ENCODE measurements around the gene XIRP2.

DNA sequence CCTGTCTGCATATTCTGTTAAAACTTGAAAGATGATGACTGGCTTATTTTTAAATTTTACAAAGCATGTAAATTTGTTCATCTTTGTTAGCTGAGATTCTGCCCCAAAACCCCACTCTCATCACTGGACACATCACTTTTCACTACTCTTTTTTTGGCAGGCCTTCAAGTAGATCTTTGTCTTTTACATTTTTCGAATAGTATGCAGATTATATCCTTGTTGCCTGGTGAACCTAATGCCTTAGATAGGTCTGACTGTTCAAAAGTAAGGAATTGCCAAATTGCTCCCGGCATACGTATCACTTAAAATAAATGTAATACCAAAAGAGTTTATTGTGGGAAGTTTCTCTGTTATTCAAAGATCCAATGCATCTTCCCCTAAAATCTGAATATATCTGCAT is 303.3 kb downstream of the XIRP2 start:
- TF ChIP-seq FOXP1 (IDR thresholded peaks at IDR 0.05): no peak
- TF ChIP-seq FOXP1 (CRISPR knock-in tag; IDR thresholded peaks at IDR 0.05): no peak
- no peak for TF ChIP-seq SMARCC2 (IDR thresholded peaks at IDR 0.05)
- no peak for TF ChIP-seq ZNF557 (CRISPR knock-in tag; IDR thresholded peaks at IDR 0.05)
- TF ChIP-seq, protein P1, sequence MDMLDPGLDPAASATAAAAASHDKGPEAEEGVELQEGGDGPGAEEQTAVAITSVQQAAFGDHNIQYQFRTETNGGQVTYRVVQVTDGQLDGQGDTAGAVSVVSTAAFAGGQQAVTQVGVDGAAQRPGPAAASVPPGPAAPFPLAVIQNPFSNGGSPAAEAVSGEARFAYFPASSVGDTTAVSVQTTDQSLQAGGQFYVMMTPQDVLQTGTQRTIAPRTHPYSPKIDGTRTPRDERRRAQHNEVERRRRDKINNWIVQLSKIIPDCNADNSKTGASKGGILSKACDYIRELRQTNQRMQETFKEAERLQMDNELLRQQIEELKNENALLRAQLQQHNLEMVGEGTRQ (IDR thresholded peaks at IDR 0.05; ENCODE audit: low read depth, low read length): no peak
- TF ChIP-seq, protein P1 (CRISPR knock-in tag; IDR thresholded peaks at IDR 0.05; ENCODE audit: borderline replicate concordance): no peak
- no peak for TF ChIP-seq HOXA3 (CRISPR knock-in tag; IDR thresholded peaks at IDR 0.05)
- no peak for TF ChIP-seq EZH2 (conservative IDR thresholded peaks at IDR 0.05; ENCODE audit: low read depth, low read length)
- no peak for TF ChIP-seq ZBTB1 (CRISPR knock-in tag; IDR thresholded peaks at IDR 0.05; ENCODE audit: borderline replicate concordance)
- TF ChIP-seq IRF2 (CRISPR knock-in tag; IDR thresholded peaks at IDR 0.05): no peak
- TF ChIP-seq PHF21A (CRISPR knock-in tag; IDR thresholded peaks at IDR 0.05): no peak
- no peak for TF ChIP-seq ZNF556 (CRISPR knock-in tag; IDR thresholded peaks at IDR 0.05; ENCODE audit: borderline replicate concordance)
- no peak for TF ChIP-seq SRF (IDR thresholded peaks at IDR 0.05; ENCODE audit: low read depth, low read length)
- TF ChIP-seq, protein P2, sequence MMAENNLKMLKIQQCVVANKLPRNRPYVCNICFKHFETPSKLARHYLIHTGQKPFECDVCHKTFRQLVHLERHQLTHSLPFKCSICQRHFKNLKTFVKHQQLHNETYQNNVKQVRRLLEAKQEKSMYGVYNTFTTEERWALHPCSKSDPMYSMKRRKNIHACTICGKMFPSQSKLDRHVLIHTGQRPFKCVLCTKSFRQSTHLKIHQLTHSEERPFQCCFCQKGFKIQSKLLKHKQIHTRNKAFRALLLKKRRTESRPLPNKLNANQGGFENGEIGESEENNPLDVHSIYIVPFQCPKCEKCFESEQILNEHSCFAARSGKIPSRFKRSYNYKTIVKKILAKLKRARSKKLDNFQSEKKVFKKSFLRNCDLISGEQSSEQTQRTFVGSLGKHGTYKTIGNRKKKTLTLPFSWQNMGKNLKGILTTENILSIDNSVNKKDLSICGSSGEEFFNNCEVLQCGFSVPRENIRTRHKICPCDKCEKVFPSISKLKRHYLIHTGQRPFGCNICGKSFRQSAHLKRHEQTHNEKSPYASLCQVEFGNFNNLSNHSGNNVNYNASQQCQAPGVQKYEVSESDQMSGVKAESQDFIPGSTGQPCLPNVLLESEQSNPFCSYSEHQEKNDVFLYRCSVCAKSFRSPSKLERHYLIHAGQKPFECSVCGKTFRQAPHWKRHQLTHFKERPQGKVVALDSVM (CRISPR knock-in tag; IDR thresholded peaks at IDR 0.05): no peak
- no peak for TF ChIP-seq POLR2A (IDR thresholded peaks at IDR 0.05; ENCODE audit: insufficient read depth in 1 of 2, low read depth in 2 of 2, low read length in 2 of 2)
- no peak for TF ChIP-seq HNRNPL (IDR thresholded peaks at IDR 0.05; ENCODE audit: low read depth, low read length)
